Right ventricle myocardium inferior (tissue), 1 donor: ENCODE results near the gene PLPP3. TPM values are rescaled to one million over a fixed set of nuclear protein-coding genes. Genes with fewer than 3 reads are reported as not detected.

Experiments
- ATAC-seq: fragments of 200-7000 bp; cut with Tn5 transposase; one replicate; pipeline ENCODE4 v1.9.1; 2020; ENCODE audit warnings: mild to moderate bottlenecking, moderate library complexity
- DNase-seq: peaks from one replicate; pipeline ENCODE4 v3.0.0; 2021; ENCODE audit errors: missing footprints
- intact Hi-C: fragments of 100-400 bp; cut with DNase I; formaldehyde crosslinking; loops from one replicate; pipeline ENCODE4 v1.11.0; 2022
- total RNA-seq: library from RNA; stranded (reverse); fragmentation: NEBNext Ultra II Directional; extraction: Animal tissue kit (Norgen Biotek cat#: 25700); gene quantifications from one replicate; pipeline ENCODE4 v1.2.1, GENCODE V29; 2021
- donor health status: DM: no; HTN: yes; CAD: no; lungs with severe emphysema.

The PLPP3 gene
- total RNA-seq, 1 donor from 2014 or later = 143 TPM

- ATAC-seq (peak; percentile 58), DNase-seq (peak; percentile 87)
- intact Hi-C loops = loop anchor here (5.0 to 10.0 kb wide), 7 partner anchors 51 to 514 kb away; no protein-coding TSS in a partner anchor
These were observed 1.0 kb downstream of the PLPP3 start for GRCh38 chr1:56578138-56578962.

DNA sequence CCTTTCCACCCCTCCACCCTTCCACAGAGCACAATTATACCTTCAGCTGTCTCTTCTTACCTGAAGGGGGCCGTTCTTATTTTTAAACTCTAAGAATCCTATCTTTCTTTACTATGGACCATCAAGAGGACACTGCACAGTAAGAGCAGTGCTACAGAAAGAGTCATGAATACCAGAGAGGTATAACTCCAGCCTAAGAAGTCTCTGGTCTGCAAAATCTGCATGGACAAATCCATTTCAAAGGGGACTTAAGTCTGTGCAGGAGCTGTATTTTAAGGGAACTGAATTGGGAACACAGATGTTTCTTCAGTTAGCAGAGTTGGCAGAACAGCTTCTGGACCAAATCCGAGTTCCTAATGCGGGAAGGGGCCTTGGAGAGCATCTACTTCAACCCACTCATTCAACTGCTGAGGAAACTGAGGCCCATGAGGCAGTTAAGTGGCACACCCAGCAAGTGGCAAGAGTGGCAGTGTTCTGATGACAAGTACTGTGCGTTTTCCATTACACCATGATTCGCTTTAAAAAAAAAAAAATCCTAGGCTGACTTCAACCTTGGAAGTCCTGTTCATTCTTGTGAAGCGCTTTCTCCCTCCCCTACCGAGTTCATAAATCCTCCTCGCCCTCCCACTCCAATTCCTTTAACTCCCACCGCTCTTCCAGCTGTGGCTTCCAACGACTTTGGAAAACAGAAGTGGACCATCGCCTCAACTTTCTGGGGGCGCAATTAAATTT is 1.8 kb downstream of the PLPP3 start:
- intact Hi-C loops = loop anchor here (2.0 to 10.0 kb wide), 8 partner anchors 50 to 513 kb away; no protein-coding TSS in a partner anchor
- DNase-seq = no peak
- peak; percentile 4 for ATAC-seq

DNA sequence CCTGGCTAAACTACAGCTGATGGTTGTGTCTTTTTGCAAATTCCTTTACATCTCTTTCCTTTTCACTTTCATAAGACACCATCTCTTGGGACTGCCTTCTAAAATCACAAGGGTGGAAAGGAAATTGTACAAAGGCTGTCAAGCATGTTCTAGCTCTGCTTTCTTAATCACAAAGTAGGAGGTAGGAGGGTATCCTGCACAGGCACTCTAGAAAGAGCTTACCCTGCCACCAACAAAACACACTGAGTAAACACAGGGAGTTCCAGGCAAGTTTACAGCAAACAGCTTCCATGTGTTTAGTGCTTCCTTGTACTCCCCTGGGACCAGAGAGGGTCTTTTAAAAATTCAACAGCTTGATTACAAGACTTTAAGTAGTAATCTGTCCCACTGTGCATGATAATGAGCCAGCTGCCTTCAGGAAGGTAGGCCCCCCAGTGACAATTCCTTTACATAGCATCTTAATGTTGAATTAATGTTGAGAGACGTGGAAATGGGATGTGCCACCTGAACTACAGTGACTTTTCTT is 2.4 kb downstream of the PLPP3 start:
- intact Hi-C loops = loop anchor here (2.0 to 10.0 kb wide), 8 partner anchors 50 to 512 kb away; no protein-coding TSS in a partner anchor
- DNase-seq (no peak), ATAC-seq (peak; percentile 8)

- no peak for ATAC-seq
- intact Hi-C loops = loop anchor here (2.0 to 10.0 kb wide), 8 partner anchors 49 to 511 kb away; no protein-coding TSS in a partner anchor
- no peak for DNase-seq
These were observed 3.5 kb downstream of the PLPP3 start for GRCh38 chr1:56575865-56576264.

DNA sequence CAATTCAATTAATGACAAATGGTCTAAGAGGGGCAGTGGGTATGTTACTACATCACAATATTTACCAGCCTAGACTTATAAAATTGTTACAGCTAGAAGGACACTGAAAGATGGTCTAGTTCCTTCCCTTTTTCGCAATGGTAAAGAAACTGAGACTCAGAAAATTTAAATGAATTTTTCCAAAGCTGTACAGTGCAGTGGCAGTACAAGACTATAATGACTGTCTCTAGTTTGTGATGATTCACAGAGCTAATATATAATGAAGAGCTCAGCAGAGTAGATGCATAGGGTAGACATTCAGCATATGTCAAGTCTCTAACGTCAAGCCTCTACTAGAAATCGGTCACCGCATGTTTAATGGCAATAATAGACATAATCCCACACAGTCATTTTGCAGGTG is 4.6 kb downstream of the PLPP3 start:
- intact Hi-C loops = loop anchor here (5.0 to 10.0 kb wide), 7 partner anchors 47 to 510 kb away; no protein-coding TSS in a partner anchor
- DNase-seq = no peak
- ATAC-seq = no peak

- intact Hi-C loops = loop anchor here (10.0 kb wide), 2 partner anchors 129 to 509 kb away; no protein-coding TSS in a partner anchor
- ATAC-seq (no peak), DNase-seq (no peak)
These were observed 6.1 kb downstream of the PLPP3 start for GRCh38 chr1:56573311-56573710.

- intact Hi-C loops = loop anchor here (10.0 kb wide), 2 partner anchors 128 to 508 kb away; no protein-coding TSS in a partner anchor
- no peak for DNase-seq
- no peak for ATAC-seq
These were observed 6.9 kb downstream of the PLPP3 start for GRCh38 chr1:56572334-56573050.

DNA sequence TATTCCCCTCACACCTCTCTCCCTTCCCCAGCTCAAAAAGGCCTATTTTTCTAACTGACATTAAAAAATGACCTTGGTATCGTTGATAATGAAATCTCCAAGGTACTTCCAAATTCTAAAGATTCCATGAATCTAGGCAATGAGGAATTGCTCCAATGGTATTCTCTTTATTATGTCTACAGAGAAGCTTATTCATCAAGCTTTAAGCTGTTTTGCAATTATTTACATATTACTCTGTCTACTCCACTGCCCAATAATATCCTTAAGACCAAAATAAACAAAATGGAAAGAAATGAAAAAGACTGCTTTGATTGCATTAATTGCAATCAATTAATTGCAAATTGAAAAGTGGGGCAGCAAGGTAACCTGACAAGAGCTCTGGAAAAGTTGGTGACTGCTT is 7.9 kb downstream of the PLPP3 start:
- intact Hi-C loops = loop anchor here (10.0 kb wide), 2 partner anchors 127 to 507 kb away; no protein-coding TSS in a partner anchor
- DNase-seq (no peak), ATAC-seq (no peak)

DNA sequence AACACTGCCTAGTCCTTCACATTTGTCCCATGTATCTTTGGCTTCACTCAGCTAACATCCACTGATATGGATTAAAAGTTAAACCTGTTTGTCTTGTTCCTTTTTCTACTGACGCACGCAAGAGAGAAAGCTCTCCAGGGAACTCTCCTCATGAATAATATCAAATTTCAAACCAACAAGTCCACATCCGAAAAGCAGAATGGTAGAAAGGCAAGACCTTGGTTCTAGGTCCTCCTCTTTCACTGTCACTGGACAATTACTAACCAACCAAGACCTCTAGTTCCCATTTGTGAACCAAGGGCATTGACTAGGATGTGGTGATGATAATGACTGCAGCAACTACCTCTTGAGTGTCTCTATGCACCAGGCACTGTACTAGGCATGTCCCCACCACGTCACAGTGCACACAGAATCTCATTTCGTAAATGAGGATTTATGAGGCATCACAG is 8.4 kb downstream of the PLPP3 start:
- ATAC-seq = peak; percentile 51
- intact Hi-C loops = loop anchor here (10.0 kb wide), 2 partner anchors 126 to 506 kb away; no protein-coding TSS in a partner anchor
- DNase-seq = no peak

DNA sequence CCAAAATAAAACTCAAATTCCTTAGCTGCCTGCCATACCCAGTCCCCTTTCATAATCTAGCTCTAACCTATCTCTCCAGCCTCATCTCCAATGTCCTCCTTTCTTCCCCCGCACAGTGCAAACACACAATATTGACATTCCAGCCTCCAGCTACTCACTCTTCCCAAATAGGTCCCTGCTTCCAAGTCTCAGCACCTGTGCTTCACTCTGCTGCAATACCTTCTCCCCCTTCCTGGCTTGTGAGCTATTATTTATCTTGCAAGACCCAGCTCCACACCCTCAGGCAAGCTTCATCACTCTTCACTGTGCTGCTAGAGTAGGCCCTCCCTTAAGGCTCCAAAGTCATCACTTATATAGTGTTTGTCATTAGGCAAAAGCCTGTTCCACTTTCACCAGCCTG is 9.7 kb downstream of the PLPP3 start:
- ATAC-seq (no peak), DNase-seq (no peak)
- intact Hi-C loops = loop anchor here (10.0 kb wide), 2 partner anchors 125 to 505 kb away; no protein-coding TSS in a partner anchor

- ATAC-seq (no peak), DNase-seq (no peak)
- intact Hi-C loops = no loop called here
These were observed 12.4 kb downstream of the PLPP3 start for GRCh38 chr1:56566994-56567393.

DNA sequence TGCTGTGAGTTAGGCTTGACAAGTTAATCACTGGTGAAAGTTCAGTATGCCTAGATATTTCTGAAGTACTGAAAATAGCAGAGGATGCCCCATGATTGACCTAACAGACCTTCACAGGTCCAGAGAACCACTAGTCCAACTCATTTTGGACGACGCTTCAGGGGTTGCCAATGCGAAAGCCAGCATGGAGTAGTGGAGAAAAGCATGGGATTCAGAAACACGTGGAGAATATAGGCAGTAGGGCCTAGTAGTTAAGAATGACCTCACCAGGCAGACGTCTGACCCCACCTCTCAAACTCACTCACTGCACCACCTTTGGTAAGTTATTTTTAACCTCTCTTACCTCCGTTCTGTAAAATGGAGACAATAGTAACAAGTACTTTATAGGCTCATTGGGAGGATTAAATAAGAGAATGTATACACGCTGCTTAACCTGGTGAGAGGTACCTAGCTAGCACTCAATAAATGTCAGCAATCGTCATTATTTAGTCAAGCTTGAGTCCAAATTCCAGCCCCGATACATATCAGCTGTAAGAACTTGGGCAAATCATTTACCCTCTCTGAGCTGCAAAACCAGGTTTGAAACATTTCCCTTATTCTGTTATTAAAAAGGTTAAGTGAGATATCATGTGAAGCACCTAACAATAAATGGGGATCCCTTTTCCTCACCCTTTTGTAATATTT is 13.2 kb downstream of the PLPP3 start:
- ATAC-seq = no peak
- no peak for DNase-seq
- intact Hi-C loops = no loop called here

- intact Hi-C loops = no loop called here
- no peak for ATAC-seq
- no peak for DNase-seq
These were observed 14.7 kb downstream of the PLPP3 start for GRCh38 chr1:56564615-56565014.

DNA sequence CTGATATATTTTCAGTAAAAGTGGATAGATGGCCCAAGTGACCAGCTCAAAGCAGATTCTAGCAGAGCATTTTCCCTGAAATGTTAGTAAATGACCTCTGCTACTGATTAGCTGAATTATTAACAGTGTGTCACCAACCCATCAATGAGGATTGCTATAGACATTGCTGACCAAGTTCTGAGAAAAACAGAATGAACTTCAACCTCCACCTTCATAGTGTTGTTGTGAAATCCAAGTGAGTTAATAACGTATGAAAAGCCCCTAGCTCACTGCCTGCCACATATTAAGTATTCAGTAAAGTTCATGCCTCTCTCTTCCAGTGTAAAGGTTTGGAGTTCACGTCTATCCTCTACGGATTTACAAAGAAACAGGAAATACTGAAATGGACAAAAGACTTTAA is 15.8 kb downstream of the PLPP3 start:
- intact Hi-C loops = no loop called here
- no peak for ATAC-seq
- no peak for DNase-seq

DNA sequence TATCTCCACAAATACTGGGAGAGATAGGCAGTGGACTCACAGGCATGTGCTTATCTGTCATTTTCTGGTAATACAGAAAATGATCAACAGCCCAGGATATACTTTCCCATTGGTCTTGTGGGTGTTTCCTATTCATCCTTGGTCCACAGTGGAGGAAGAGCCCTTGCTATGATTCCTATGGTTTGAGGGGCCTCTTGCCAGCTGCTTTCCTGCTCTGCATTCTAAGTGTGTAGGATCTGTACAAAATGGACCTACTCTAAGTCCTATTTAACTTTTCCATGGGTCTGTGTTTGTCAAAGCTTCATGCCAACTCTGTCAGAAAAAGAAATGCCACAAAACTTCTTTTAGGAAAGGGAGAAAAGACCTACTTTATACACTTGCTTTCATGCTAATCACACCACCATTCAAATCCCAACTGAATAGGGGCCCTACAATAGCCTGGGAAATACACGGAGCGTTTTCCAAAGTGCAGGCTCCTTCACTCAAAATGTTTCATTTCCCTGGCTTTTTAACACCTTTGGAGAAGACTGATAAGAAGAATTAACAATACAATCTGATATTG is 16.4 kb downstream of the PLPP3 start:
- ATAC-seq (no peak), DNase-seq (no peak)
- intact Hi-C loops = no loop called here

- ATAC-seq = no peak
- intact Hi-C loops = no loop called here
- DNase-seq = no peak
These were observed 17.9 kb downstream of the PLPP3 start for GRCh38 chr1:56561227-56562019.

GRCh38 chr1:56557746-56558145 is 21.6 kb downstream of the PLPP3 start:
- ATAC-seq (no peak), DNase-seq (no peak)
- intact Hi-C loops = no loop called here
